Measurements from ENCODE around the gene RASAL2.

Gene RASAL2

DNA sequence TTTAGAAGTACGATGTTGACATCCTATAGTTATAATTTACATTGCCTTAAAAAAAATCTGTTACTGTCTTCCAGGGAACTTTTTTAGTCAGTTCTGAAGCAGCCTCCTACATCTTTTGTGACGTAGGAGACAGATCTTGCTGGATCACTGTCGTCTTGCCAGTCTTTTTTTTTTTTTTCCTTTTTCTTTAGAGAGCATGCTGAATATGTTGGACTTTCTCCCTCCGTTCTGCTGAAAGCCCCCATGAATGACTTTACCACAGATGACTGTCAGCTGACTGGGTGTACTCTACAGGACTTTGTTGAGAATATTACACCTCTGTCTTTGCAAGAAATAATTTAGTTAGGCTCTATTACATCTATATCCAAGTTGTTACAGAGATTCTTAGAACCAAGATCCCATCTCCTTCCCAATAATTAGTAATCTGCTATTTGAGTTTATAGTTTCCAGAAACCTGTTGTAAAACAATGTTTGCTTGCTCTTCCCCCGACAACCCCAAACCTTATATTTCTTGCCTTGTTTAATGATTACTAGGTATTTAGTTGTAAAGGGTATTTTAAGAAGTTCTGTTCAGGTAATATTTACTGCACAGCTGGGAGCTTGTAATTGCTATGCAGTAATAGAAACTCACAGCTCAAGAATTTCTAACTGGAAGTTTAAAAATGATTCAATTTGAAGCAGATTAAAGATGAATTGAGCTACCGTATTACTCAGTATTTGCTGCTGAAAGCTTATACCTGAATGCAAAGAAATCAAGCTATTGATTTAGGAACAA is 61.8 kb downstream of the RASAL2 start:
- H3K4me3 ChIP-seq (ENCODE audit: low read depth, low read length): no peak overlapping the region
- DNase-seq (ENCODE audit: low read depth): no peak
- TF ChIP-seq, protein P1, sequence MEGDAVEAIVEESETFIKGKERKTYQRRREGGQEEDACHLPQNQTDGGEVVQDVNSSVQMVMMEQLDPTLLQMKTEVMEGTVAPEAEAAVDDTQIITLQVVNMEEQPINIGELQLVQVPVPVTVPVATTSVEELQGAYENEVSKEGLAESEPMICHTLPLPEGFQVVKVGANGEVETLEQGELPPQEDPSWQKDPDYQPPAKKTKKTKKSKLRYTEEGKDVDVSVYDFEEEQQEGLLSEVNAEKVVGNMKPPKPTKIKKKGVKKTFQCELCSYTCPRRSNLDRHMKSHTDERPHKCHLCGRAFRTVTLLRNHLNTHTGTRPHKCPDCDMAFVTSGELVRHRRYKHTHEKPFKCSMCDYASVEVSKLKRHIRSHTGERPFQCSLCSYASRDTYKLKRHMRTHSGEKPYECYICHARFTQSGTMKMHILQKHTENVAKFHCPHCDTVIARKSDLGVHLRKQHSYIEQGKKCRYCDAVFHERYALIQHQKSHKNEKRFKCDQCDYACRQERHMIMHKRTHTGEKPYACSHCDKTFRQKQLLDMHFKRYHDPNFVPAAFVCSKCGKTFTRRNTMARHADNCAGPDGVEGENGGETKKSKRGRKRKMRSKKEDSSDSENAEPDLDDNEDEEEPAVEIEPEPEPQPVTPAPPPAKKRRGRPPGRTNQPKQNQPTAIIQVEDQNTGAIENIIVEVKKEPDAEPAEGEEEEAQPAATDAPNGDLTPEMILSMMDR (IDR thresholded peaks at IDR 0.05; ENCODE audit: control insufficient read depth, extremely low read depth, insufficient read depth): no peak

DNA sequence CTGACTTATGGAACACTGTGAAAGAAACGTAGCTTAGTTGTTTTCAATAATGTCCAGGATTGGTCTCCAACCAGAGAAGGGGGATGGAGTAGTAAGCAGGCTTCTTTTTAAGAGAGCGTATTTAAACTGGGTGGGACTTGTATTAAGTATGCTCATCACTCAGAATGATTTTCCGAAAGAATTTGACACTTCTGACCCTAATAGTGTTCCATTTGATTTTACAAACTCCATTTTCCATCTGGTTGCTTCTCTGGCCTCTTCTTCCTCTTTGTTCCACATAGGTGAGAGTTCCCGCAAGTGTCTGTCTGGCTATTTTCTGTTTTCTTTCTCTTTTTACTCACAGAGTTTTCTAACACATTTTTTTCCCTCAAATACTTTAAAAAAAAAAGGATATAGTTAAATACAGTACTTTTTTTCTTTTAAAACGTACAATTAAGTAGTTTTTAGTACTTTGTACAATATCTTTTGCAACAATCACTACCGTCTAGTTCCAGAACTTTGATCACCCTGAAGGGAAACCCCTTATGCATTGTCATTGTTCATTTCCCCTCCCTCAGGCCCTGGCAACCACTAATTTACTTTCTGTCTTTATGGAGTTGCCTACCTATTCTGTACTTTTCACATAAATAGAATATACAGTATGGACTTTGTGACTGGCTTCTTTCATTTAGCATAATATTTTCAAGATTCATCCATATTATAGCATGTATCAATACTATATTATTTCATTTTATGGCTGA is 67.0 kb downstream of the RASAL2 start:
- no peak for DNase-seq (ENCODE audit: low read depth)
- no peak overlapping the region for H3K4me3 ChIP-seq (ENCODE audit: low read depth, low read length)
- TF ChIP-seq, protein P1 (IDR thresholded peaks at IDR 0.05; ENCODE audit: control insufficient read depth, extremely low read depth, insufficient read depth): no peak

DNA sequence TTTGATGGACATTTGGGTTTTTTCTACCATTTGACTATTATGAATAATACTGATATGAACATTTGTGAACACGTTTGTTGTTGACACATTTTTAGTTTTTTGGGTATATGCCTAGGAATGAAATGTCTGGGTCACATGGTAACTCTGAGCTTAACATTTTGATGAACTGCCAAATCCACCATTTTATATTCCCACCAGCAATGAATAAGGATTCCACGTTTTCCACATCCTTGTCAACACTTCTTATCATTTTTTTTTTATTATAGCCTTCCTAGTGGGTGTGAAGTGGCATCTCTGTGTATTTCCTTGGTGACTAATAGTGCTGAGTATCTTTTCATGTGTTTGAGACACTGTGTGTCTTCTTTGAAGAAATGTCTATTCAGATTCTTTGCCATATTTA is 67.6 kb downstream of the RASAL2 start:
- TF ChIP-seq, protein P1 (IDR thresholded peaks at IDR 0.05; ENCODE audit: control insufficient read depth, extremely low read depth, insufficient read depth): no peak
- H3K4me3 ChIP-seq (ENCODE audit: low read depth, low read length): no peak overlapping the region
- DNase-seq (ENCODE audit: low read depth): no peak

DNA sequence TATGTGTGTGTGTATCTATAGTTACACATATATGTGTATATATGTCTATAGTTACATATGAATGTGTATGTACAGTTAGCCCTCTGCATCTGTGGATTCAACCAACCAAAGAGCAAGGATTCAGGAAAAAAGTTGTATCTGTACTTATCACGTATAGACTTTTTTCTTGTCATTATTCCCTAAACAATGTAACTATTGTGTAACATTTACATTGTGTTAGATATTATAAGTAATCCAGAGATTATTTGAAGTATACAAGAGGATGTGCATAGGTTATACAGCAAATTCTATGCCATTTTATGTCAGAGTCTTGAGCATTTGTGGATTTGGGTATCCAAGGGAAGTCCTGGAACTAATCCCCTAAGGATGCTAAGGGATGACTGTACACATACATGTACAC is 71.3 kb downstream of the RASAL2 start:
- no peak overlapping the region for H3K4me3 ChIP-seq (ENCODE audit: low read depth, low read length)
- TF ChIP-seq, protein P1 (IDR thresholded peaks at IDR 0.05; ENCODE audit: control insufficient read depth, extremely low read depth, insufficient read depth): no peak
- no peak for DNase-seq (ENCODE audit: low read depth)

DNA sequence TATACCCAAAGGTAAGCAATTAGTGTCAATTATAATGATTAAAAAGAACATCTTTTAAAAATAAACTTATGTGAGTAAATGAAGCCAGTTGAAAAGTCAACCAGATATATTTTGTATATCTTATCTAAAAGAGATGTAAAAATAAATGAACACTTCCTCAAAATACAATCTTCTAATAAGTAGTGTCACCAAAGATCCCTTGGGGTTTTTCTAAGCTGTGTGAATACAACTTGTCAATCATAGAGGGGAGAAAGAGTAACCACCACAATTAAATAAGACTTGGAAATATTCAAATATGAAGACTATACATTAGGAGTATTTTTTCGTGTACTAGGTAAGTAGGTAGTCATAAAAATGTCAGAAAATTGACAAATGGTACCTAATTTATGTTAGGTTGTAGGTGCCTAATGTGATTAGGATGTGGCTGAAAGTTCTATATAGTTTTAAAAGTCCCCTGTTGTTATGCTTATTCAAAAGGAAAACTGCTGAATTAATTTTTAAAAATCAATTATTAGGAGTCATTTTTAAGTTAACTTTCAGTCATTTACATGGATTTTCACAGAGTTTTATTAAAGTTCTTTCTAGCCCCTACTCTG is 72.6 kb downstream of the RASAL2 start:
- no peak overlapping the region for H3K4me3 ChIP-seq (ENCODE audit: low read depth, low read length)
- no peak for DNase-seq (ENCODE audit: low read depth)
- TF ChIP-seq, protein P1 (IDR thresholded peaks at IDR 0.05; ENCODE audit: control insufficient read depth, extremely low read depth, insufficient read depth): no peak

DNA sequence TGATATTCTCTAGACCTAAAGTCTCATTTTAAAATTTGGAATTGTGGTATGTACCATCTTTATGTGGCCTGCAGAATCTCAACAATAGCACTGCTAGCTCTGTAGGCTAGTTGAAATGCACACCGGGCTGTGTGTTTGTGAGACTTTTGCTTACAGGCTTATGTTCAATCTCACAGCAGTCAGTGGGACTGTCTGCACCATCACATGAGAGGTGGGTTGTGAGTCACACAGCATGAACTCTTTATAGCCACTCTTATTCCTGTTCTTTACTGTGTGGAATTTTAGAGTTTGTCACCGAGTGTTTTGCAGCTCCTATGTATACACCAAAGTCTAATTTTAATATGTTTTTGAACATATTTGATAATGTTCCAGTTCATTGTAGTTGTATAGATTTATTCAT is 74.6 kb downstream of the RASAL2 start:
- no peak for DNase-seq (ENCODE audit: low read depth)
- TF ChIP-seq, protein P1 (IDR thresholded peaks at IDR 0.05; ENCODE audit: control insufficient read depth, extremely low read depth, insufficient read depth): no peak
- no peak overlapping the region for H3K4me3 ChIP-seq (ENCODE audit: low read depth, low read length)

Measured in LNCaP clone FGC (cell line).